ENCODE data around the gene LRRC27.
"Not testable (repeated sequence)": the region's sequence is repeated elsewhere in the genome, so short reads cannot be mapped to it uniquely, and the experiment has no call there.

The LRRC27 gene

DNA sequence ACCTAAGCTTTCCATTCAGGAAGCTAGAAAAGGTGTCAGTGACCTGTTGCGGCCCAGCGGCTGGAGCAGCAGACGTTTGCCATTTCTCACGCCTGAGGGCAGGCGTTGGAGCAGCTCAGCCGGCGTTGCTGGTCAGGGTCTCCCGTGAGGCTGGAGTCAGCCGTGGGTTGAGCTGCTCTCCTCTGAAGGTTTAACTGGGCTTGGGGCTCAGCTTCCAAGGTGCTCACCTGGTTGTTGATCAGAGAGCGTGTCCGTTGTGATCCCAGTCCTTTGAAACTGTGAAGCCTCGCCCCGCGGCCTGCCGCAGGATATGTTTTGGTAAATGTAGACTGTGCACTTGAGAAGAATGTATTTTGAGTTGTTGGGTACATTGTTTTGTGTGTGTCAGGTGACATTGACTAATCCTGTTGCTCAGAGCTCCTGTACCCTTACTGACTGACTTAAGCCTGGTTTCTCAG lies 44.4 kb downstream of the LRRC27 start:
- no peak for DNase-seq

DNA sequence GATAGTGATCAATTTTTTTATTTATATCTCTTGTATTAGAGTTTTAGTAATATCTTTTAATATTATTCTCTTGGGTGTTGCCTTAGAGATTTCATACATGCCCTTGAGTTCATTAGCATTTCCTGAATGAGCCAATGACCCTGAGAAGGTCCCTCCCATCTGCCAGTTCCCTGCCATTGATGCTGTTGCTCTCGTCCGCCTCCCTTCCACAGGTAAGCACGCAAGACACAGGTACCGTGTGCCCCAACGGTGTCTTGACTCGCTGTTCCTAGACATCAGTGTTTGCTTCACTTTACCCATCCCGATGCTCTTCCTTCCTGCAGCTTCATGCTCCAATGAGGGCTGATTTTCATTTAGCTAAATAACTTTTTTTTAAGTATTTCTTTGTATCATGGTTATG lies 45.3 kb downstream of the LRRC27 start:
- no peak for DNase-seq

DNA sequence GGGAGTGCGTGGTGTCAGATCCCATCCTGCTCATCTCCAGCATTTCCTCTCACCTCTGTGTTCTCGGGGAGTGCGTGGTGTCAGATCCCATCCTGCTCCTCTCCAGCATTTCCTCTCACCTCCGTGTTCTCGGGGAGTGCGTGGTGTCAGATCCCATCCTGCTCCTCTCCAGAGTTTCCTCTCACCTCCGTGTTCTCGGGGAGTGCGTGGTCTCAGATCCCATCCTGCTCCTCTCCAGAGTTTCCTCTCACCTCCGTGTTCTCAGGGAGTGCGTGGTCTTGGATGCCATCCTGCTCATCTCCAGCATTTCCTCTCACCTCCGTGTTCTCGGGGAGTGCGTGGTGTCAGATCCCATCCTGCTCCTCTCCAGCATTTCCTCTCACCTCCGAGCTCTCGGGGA lies 47.0 kb downstream of the LRRC27 start:
- DNase-seq, result not testable (repeated sequence)

GRCh38 chr10:132380986-132381385 lies 49.0 kb downstream of the LRRC27 start:
- DNase-seq, result not testable (repeated sequence)

DNA sequence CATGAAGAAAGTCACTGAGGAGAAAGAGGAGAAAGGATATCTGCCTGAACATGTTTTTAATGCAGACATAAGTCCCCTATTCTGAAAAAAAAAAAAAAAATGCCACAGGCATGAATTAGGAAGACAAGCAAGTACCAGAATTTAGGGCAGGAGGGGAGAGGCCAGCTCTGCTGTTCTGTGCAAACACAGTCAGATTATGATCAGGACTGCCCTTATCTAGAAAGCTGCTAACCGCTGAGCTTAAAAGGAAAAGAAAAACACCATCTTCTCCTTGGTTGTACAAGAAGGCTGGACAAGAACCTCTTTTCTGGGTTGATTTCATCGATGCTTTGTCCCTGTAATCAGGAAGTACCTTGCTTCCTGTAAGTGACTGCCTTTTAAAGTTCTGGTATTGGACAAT lies 49.7 kb downstream of the LRRC27 start:
- DNase-seq, result no peak

DNA sequence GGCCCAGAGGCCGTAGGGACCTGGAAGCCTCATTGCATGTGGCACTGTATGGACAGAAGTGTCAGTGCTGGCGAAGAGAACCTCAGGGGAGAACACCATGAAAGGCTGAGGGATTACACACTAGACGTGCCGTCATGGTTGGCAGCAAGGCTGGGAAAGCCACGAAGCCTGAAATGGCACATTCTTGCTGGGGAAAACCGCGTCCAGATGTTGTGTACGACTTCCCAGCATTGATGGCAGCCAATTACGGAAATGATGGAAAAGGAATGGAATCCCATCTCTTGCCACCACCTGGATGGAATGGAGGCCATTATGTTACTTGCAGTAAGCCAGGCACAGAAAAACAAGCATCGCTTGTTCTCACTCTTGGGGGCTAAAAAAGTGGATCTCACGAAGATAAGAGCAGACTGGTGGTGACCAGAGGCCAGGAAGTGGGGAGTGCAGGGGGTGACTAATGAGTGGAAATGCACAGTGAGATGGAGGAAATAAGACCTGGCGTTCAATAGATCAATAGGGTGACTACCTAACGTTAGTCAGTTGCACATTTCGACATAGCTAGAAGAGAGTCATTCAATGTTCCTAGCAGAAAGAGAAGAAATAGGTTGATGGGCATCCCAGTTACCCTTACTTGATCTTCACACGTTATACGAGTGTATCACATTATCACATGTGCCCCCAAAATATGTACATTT lies 50.4 kb downstream of the LRRC27 start:
- no peak for DNase-seq

DNA sequence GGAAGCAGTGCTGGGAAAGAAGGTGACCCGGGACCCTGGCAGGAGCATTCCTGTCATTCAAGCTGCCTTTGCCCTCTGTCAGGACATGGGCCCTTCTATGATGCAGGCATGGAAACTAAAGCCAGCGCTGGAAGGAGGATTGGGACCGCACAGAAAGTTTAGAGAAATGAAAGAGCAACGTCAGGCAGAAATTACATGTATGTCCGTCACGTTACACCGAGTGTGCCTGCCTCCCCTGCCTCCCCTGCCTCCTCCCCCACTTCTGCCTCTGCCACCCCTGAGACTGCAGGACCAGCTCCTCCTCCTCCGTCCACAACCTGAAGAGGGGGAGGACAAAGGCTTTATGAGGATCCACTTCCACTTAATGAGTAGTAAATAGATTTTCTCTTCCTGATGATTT lies 51.1 kb downstream of the LRRC27 start:
- DNase-seq, result no peak

DNA sequence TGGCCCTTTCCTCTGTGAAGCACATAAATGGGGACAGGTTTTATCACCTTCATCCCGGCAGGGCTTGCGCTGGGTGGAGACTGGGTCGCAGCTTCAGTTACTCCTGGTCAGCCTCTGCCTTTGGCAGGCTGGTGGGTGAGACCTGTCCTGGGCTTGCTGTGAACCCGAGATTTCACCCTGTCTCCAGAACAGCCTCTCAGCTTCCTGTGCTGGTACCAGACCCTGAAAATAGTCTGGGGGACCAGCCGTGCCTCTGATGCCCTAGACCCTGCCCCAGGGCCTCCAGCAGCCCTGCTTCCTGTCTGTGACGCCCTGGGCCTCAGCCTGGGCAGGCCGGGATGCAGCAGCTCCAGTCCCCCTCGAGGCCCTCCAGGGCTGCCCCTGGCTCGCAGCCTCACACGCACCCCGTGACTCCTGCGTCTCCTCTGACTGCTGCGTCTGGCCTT lies 51.8 kb downstream of the LRRC27 start:
- no peak for DNase-seq

- no peak for DNase-seq
These were observed 52.8 kb downstream of the LRRC27 start for GRCh38 chr10:132384618-132385388.

DNA sequence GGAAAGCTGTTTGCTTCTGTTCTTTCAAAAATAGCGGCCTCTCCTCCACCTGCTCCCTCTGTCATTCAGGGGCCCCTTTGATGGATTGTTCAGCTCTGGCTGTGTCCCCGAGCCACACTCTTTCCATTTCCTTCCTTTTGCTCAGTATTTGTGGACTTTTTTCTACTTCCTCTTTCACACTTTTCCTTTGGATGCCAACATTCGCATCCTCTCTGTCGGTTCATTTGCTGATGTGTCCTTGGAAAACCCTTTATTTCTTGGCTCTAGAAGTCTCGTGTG lies 53.3 kb downstream of the LRRC27 start:
- no peak for DNase-seq

DNA sequence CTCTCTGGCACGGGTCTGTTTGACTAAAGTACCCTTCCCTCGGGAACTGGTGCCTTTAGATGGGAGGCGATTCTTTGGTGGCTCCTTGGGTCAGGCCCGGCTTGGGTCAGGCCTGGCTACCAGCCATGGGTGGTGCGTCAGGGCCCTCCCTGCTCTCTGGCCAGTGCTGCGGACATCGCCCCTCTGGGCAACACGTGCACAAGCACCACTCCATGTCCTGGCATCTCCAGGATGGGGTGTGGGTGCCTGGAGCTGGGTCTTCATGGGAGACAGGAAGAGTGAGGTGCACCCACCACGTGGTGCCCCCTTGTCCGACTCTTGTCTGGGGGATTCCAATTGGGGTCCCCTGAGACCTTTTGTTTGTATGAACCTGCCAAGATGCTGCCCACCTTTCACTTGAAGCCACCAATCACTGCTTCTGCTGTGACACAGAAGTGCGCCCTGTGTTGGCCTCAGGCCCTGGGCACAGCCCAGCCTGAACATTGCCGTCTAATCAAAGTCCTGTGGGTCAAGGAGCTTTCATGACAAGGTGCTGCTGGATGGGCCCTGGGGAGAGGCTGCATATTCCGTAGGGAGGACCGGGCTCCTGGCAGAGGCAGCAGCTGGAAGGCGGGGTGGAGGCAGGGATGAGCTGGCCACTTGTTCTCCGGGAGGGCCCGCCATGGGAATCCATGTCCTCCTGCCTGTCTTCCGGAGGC lies 53.9 kb downstream of the LRRC27 start:
- DNase-seq, result no peak

DNA sequence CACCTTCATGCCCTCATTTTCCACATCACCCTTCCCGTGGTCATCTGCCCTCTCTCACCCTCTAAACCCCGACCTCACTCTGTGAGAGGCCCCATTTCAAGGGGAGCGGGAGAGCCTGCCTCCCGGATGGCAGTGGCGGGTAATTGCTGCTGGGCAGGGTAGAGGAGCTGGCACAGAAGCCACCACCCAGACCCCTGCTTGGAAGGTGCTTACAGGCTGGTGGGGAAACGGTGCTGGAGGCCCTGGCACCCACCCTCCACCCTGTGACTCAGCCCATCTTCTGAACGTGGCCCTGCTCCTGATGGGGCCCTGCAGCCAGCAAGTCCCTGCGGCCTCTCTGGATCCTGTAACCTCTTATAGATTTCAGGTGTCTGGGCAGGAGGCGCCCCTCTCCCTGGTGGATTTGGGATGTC lies 54.4 kb downstream of the LRRC27 start:
- no peak for DNase-seq

GRCh38 chr10:132386896-132387295 lies 54.9 kb downstream of the LRRC27 start:
- not testable (repeated sequence) for DNase-seq

DNA sequence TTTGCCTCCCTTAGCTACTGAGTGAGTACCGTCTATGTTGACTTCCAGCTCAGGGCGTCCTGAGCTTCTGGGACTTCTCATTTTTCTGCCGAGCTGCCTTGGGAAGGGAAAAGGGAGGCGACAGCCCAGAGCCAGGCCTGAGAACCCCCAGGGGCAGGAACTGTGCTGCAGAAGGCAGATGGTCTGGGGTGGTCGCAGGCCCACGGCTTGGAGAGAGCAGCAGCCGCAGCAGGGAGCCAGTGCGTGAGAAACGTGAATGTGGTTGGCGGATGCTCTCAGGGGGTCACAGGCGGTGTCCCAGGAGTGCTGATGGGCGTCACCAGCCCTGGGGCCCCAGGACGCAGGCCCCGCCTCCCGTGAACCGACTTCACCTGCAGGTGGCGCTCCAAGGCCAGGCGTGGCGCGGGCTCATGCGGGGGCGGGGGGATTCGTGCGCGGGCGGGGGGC lies 55.8 kb downstream of the LRRC27 start:
- DNase-seq, result no peak

- no peak for DNase-seq
These were observed 57.0 kb downstream of the LRRC27 start for GRCh38 chr10:132388891-132389432.

GRCh38 chr10:132389433-132390169 lies 57.6 kb downstream of the LRRC27 start:
- DNase-seq, result no peak

- no peak for DNase-seq
These were observed 58.4 kb downstream of the LRRC27 start for GRCh38 chr10:132390170-132390920.

GRCh38 chr10:132390921-132391675 lies 59.1 kb downstream of the LRRC27 start:
- no peak for DNase-seq

DNA sequence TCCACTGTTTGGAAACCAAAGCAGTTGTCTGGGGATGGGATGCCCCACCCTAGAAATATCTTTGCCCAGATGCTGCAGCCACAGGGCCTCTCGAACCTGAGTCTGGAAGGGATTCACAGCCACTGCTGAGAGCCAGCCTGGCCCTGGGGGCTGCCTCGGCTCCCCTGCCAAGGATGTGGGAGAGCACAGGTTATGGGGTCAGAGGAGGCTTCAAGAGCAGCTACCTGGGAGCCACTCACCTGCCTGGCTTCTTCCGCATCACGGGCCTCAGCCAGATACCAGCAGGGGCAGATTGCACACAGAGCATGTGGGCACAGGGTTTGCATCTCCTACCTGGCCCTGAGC lies 59.7 kb downstream of the LRRC27 start:
- DNase-seq, result no peak

DNA sequence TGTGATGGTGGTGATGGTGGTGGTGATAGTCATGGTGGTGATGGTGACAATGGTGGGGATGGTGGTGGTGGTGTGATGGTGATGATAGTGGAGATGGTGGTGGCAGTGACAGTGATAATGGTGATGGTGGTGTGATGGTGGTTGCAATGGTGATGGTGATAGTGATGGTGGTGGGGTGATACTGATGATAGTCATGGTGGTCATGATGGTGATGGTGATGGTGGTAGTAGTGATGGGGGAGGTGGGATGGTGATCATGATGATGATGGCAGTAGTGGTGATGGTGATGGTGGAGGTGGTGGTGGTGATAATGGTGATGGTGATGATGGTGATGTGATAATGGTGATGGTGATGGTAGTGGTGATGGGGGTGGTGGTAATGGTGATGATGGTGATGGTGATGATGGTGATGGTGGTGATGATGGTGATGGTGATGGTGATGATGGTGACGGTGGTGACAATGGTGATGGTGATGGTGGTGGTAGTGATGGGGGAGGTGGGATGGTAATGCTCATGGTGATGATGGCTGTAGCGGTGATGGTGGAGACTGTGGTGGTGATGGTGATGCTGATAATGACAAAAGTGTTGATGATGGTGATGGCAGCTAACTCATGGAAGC lies 60.3 kb downstream of the LRRC27 start:
- no peak for DNase-seq

Data from NCI-H226 (cell line).